SK-N-SH (cell line): Measurements from ENCODE around the gene NUP50.

Experiments
- EZH2phosphoT487 ChIP-seq: fragments of 200-600 bp; sonication (generic); IDR thresholded peaks from 2 replicates; pipeline ENCODE4 v1.6.1; 2017; ENCODE audit warnings: low read depth, mixed run types, mild to moderate bottlenecking, antibody characterized with exemption, moderate library complexity, borderline replicate concordance
- GABPA ChIP-seq: IDR thresholded peaks from 2 replicates; pipeline ENCODE4 v1.4.0; 2012; ENCODE audit warnings: low read depth, mild to moderate bottlenecking
- MEF2A ChIP-seq: IDR thresholded peaks from 2 replicates; pipeline ENCODE4 v1.4.0; 2012; ENCODE audit warnings: low read depth, borderline replicate concordance
- POLR2AphosphoS5 ChIP-seq: IDR thresholded peaks from 2 replicates; pipeline ENCODE4 v1.6.1; 2012; ENCODE audit warnings: low read depth, low read length
- RAD21 ChIP-seq: IDR thresholded peaks from 2 replicates; pipeline ENCODE4 v1.6.1; 2012; ENCODE audit warnings: mild to moderate bottlenecking, low read length
- SIN3A ChIP-seq: IDR thresholded peaks from 2 replicates; pipeline ENCODE4 v1.6.1; 2012; ENCODE audit warnings: low read depth, mild to moderate bottlenecking, low read length, moderate library complexity, borderline replicate concordance
- TCF12 ChIP-seq: IDR thresholded peaks from 2 replicates; pipeline ENCODE4 v1.4.0; 2012
- TEAD4 ChIP-seq: IDR thresholded peaks from 2 replicates; pipeline ENCODE4 v1.4.0; 2012; ENCODE audit warnings: mild to moderate bottlenecking, borderline replicate concordance; ENCODE audit not compliant: insufficient read depth
- YY1 ChIP-seq: IDR thresholded peaks from 2 replicates; pipeline ENCODE4 v1.4.0; 2012; ENCODE audit warnings: low read depth, mild to moderate bottlenecking
- TF ChIP-seq, protein P1 (sequence below): fragments of 200-600 bp; sonication (generic); IDR thresholded peaks from 2 replicates; pipeline ENCODE4 v1.6.1; 2017; ENCODE audit warnings: antibody characterized with exemption, mild to moderate bottlenecking, moderate library complexity
- TF ChIP-seq, protein P2 (sequence below): IDR thresholded peaks from 2 replicates; pipeline ENCODE4 v1.4.0; 2012; ENCODE audit warnings: low read depth, borderline replicate concordance
- TF ChIP-seq, protein P3 (sequence below): IDR thresholded peaks from 2 replicates; pipeline ENCODE4 v1.6.1; 2012; ENCODE audit warnings: mild to moderate bottlenecking, low read depth, low read length, moderate library complexity
- TF ChIP-seq, protein P4 (sequence below): fragments of 150-350 bp; IDR thresholded peaks from 2 replicates; pipeline ENCODE4 v1.6.1; 2016; ENCODE audit warnings: mild to moderate bottlenecking, low read depth, low read length
- TF ChIP-seq, protein P5 (sequence below): IDR thresholded peaks from 2 replicates; pipeline ENCODE4 v1.4.0; 2012; ENCODE audit warnings: low read depth

DNA sequence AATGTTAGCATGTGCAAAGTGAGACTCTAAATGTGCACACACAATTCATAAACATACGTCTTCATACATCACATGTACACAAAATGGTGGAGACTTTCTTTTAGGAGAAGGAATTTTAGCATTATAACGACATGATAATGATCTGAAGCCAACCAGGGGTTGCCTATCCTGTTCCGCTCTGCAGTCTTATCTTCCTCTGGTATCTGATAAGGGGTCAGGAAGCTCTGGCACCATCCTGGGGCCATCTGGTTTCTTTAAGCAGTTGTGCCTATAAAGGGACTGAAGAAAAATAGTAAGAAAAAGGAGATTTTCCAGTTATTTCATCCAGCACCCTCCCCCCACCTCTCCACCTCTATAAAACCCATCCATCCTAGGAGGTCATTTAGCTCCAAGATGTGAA, 5.8 kb upstream of the NUP50 start:
- TF ChIP-seq, protein P1, sequence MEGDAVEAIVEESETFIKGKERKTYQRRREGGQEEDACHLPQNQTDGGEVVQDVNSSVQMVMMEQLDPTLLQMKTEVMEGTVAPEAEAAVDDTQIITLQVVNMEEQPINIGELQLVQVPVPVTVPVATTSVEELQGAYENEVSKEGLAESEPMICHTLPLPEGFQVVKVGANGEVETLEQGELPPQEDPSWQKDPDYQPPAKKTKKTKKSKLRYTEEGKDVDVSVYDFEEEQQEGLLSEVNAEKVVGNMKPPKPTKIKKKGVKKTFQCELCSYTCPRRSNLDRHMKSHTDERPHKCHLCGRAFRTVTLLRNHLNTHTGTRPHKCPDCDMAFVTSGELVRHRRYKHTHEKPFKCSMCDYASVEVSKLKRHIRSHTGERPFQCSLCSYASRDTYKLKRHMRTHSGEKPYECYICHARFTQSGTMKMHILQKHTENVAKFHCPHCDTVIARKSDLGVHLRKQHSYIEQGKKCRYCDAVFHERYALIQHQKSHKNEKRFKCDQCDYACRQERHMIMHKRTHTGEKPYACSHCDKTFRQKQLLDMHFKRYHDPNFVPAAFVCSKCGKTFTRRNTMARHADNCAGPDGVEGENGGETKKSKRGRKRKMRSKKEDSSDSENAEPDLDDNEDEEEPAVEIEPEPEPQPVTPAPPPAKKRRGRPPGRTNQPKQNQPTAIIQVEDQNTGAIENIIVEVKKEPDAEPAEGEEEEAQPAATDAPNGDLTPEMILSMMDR, result no peak
- TF ChIP-seq, protein P2, sequence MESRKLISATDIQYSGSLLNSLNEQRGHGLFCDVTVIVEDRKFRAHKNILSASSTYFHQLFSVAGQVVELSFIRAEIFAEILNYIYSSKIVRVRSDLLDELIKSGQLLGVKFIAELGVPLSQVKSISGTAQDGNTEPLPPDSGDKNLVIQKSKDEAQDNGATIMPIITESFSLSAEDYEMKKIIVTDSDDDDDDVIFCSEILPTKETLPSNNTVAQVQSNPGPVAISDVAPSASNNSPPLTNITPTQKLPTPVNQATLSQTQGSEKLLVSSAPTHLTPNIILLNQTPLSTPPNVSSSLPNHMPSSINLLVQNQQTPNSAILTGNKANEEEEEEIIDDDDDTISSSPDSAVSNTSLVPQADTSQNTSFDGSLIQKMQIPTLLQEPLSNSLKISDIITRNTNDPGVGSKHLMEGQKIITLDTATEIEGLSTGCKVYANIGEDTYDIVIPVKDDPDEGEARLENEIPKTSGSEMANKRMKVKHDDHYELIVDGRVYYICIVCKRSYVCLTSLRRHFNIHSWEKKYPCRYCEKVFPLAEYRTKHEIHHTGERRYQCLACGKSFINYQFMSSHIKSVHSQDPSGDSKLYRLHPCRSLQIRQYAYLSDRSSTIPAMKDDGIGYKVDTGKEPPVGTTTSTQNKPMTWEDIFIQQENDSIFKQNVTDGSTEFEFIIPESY, result no peak
- TF ChIP-seq EZH2phosphoT487 (no peak), TEAD4 (no peak), SIN3A (no peak), GABPA (no peak), RAD21 (no peak), POLR2AphosphoS5 (no peak), TCF12 (peak; percentile 61; the same call in 1 of the 2 replicates), YY1 (no peak), MEF2A (no peak)
- TF ChIP-seq, protein P3, sequence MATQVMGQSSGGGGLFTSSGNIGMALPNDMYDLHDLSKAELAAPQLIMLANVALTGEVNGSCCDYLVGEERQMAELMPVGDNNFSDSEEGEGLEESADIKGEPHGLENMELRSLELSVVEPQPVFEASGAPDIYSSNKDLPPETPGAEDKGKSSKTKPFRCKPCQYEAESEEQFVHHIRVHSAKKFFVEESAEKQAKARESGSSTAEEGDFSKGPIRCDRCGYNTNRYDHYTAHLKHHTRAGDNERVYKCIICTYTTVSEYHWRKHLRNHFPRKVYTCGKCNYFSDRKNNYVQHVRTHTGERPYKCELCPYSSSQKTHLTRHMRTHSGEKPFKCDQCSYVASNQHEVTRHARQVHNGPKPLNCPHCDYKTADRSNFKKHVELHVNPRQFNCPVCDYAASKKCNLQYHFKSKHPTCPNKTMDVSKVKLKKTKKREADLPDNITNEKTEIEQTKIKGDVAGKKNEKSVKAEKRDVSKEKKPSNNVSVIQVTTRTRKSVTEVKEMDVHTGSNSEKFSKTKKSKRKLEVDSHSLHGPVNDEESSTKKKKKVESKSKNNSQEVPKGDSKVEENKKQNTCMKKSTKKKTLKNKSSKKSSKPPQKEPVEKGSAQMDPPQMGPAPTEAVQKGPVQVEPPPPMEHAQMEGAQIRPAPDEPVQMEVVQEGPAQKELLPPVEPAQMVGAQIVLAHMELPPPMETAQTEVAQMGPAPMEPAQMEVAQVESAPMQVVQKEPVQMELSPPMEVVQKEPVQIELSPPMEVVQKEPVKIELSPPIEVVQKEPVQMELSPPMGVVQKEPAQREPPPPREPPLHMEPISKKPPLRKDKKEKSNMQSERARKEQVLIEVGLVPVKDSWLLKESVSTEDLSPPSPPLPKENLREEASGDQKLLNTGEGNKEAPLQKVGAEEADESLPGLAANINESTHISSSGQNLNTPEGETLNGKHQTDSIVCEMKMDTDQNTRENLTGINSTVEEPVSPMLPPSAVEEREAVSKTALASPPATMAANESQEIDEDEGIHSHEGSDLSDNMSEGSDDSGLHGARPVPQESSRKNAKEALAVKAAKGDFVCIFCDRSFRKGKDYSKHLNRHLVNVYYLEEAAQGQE, result no peak
- TF ChIP-seq, protein P4, sequence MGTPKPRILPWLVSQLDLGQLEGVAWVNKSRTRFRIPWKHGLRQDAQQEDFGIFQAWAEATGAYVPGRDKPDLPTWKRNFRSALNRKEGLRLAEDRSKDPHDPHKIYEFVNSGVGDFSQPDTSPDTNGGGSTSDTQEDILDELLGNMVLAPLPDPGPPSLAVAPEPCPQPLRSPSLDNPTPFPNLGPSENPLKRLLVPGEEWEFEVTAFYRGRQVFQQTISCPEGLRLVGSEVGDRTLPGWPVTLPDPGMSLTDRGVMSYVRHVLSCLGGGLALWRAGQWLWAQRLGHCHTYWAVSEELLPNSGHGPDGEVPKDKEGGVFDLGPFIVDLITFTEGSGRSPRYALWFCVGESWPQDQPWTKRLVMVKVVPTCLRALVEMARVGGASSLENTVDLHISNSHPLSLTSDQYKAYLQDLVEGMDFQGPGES, result no peak
- TF ChIP-seq, protein P5, sequence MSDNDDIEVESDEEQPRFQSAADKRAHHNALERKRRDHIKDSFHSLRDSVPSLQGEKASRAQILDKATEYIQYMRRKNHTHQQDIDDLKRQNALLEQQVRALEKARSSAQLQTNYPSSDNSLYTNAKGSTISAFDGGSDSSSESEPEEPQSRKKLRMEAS, result no peak
